Measurements from ENCODE around the gene MEGF6. TPM values are rescaled to one million over a fixed set of nuclear protein-coding genes. Genes with fewer than 3 reads are reported as not detected.
A peak's percentile ranks its signal among the peaks of the same experiment; 100 is the strongest.

MEGF6 gene
- total and polyA plus RNA-seq, 9 of the 15 experiments (the other 6 are each of a cell fraction or from before 2014, with no cell fraction given) = 0.03 to 1.7 (median 0.24) TPM; not detected in 3

- TF ChIP-seq HNRNPUL1 (IDR thresholded peaks at IDR 0.05; ENCODE audit: low read length) = no peak
- TF ChIP-seq ZNF717 (CRISPR knock-in tag; IDR thresholded peaks at IDR 0.05) = no peak
- TF ChIP-seq CXXC5 (CRISPR knock-in tag; IDR thresholded peaks at IDR 0.05) = peak; percentile 90
- TF ChIP-seq ZNF644 (tag; IDR thresholded peaks at IDR 0.05; ENCODE audit: low read depth) = no peak
- peak; percentile 88 for TF ChIP-seq USF1 (CRISPR knock-in tag; IDR thresholded peaks at IDR 0.05)
- no peak for TF ChIP-seq NR0B1 (IDR thresholded peaks at IDR 0.05; ENCODE audit: partially characterized antibody)
- TF ChIP-seq ZNF655 (CRISPR knock-in tag; IDR thresholded peaks at IDR 0.05) = no peak
- no peak for TF ChIP-seq CLOCK (CRISPR knock-in tag; IDR thresholded peaks at IDR 0.05; ENCODE audit: borderline replicate concordance)
- TF ChIP-seq MBD1 (CRISPR knock-in tag; IDR thresholded peaks at IDR 0.05) = no peak
- TF ChIP-seq GTF3C2 (IDR thresholded peaks at IDR 0.05; ENCODE audit: borderline replicate concordance, extremely low read depth, insufficient read length) = no peak
- peak; percentile 34; the same call in 1 of the 2 replicates for TF ChIP-seq L3MBTL2 (IDR thresholded peaks at IDR 0.05)
- 0 out of 2 replicates have a peak, but pooled peaks have one; percentile 31 for TF ChIP-seq TGIF2 (CRISPR knock-in tag; IDR thresholded peaks at IDR 0.05)
- peak; percentile 64 for TF ChIP-seq CEBPB (tag; IDR thresholded peaks at IDR 0.05)
- TF ChIP-seq GTF2A2 (tag; IDR thresholded peaks at IDR 0.05) = no peak
- no peak for TF ChIP-seq ZC3H11A (IDR thresholded peaks at IDR 0.05; ENCODE audit: low read depth, low read length)
These were observed 13.2 kb upstream of the MEGF6 start, which contains the start of gene TPRG1L (continued) for GRCh38 chr1:3624200-3625136.

Data from K562 (cell line).